Measurements from ENCODE around the gene SPATS1. TPM values are rescaled to one million over a fixed set of nuclear protein-coding genes. Genes with fewer than 3 reads are reported as not detected.

SPATS1 gene
- total and polyA plus RNA-seq, 2 of the 13 experiments (the other 11 are each of a cell fraction or from before 2014, with no cell fraction given), result not detected

GRCh38 chr6:44387346-44388134 lies 45.1 kb downstream of the SPATS1 start, which contains the start of gene CDC5L (continued):
- TF ChIP-seq ZNF674 (CRISPR knock-in tag; IDR thresholded peaks at IDR 0.05; ENCODE audit: low read depth), result no peak
- TF ChIP-seq DRAP1 (CRISPR knock-in tag; IDR thresholded peaks at IDR 0.05), result peak; percentile 87
- TF ChIP-seq THAP7 (CRISPR knock-in tag; IDR thresholded peaks at IDR 0.05), result no peak; the same call in 1 of the 2 replicates
- TF ChIP-seq ZNF234 (CRISPR knock-in tag; conservative IDR thresholded peaks at IDR 0.05), result 0 out of 2 replicates have a peak, but pooled peaks have one; percentile 54
- 0 out of 2 replicates have a peak, but pooled peaks have one; percentile 20 for TF ChIP-seq ZNF12 (CRISPR knock-in tag; IDR thresholded peaks at IDR 0.05)
- no peak; the same call in 1 of the 2 replicates for TF ChIP-seq XBP1 (CRISPR knock-in tag; IDR thresholded peaks at IDR 0.05)
- TF ChIP-seq FOXA1 (IDR thresholded peaks at IDR 0.05), result no peak
- TF ChIP-seq FOXA1 (CRISPR knock-in tag; IDR thresholded peaks at IDR 0.05), result peak; percentile 14; the same call in 1 of the 2 replicates
- TF ChIP-seq SIX4 (CRISPR knock-in tag; IDR thresholded peaks at IDR 0.05), result no peak; the same call in none of the 2 replicates
- no peak for TF ChIP-seq ZNF577 (CRISPR knock-in tag; IDR thresholded peaks at IDR 0.05; ENCODE audit: borderline replicate concordance, low read depth)
- TF ChIP-seq TRIM22 (IDR thresholded peaks at IDR 0.05), result no peak
- peak; percentile 49; the same call in 1 of the 2 replicates for TF ChIP-seq FOXA3 (CRISPR knock-in tag; IDR thresholded peaks at IDR 0.05)
- peak; percentile 60 for TF ChIP-seq NFYC (CRISPR knock-in tag; IDR thresholded peaks at IDR 0.05)
- TF ChIP-seq SRSF4 (IDR thresholded peaks at IDR 0.05; ENCODE audit: low read depth, low read length, poor library complexity, severe bottlenecking), result no peak
- no peak for TF ChIP-seq TCF7L2 (IDR thresholded peaks at IDR 0.05; ENCODE audit: low read depth, low read length)
- TF ChIP-seq ATF4 (CRISPR knock-in tag; IDR thresholded peaks at IDR 0.05), result peak in 1 of 2 experiments; percentile 33; a peak in 1 of 4 replicates
- peak; percentile 56; the same call in 1 of the 2 replicates for TF ChIP-seq SNAPC5 (CRISPR knock-in tag; IDR thresholded peaks at IDR 0.05; ENCODE audit: borderline replicate concordance)
- TF ChIP-seq RCOR2 (CRISPR knock-in tag; IDR thresholded peaks at IDR 0.05), result peak; percentile 63
- TF ChIP-seq SMARCC2 (IDR thresholded peaks at IDR 0.05), result no peak
- peak; percentile 98 for TF ChIP-seq CC2D1A (CRISPR knock-in tag; IDR thresholded peaks at IDR 0.05)
- peak; percentile 100 for TF ChIP-seq POLR2AphosphoS5 (IDR thresholded peaks at IDR 0.05; ENCODE audit: low read depth, low read length)
- TF ChIP-seq ZNF160 (CRISPR knock-in tag; IDR thresholded peaks at IDR 0.05), result peak; percentile 87
- TF ChIP-seq GATA4 (IDR thresholded peaks at IDR 0.05; ENCODE audit: borderline replicate concordance, low read depth), result peak; percentile 70; the same call in 1 of the 2 replicates
- no peak for TF ChIP-seq ATAD3A (CRISPR knock-in tag; IDR thresholded peaks at IDR 0.05)

Measured in HepG2 (cell line).